Cerebellar cortex (tissue), 1 donor: Measurements from ENCODE around the gene ATP2B2.

Source experiments
- DNase-seq: peaks from one replicate; pipeline ENCODE4 v3.0.0-alpha.2; 2015; ENCODE audit warnings: low spot score

Gene ATP2B2

GRCh38 chr3:10328460-10329071, 176.8 kb downstream of the ATP2B2 start:
- DNase-seq = no peak

GRCh38 chr3:10327592-10327991, 177.8 kb downstream of the ATP2B2 start:
- no peak for DNase-seq

GRCh38 chr3:10322352-10322710, 183.1 kb downstream of the ATP2B2 start:
- DNase-seq = no peak

GRCh38 chr3:10321630-10322351, 183.6 kb downstream of the ATP2B2 start:
- DNase-seq = no peak

- no peak for DNase-seq
Observed at GRCh38 chr3:10320320-10320677, 185.1 kb downstream of the ATP2B2 start.

- DNase-seq = no peak
Observed at GRCh38 chr3:10319804-10320203, 185.6 kb downstream of the ATP2B2 start.

GRCh38 chr3:10319251-10319650, 186.1 kb downstream of the ATP2B2 start:
- DNase-seq = no peak

GRCh38 chr3:10317961-10318350, 187.4 kb downstream of the ATP2B2 start:
- DNase-seq = no peak

- no peak for DNase-seq
Observed at GRCh38 chr3:10317311-10317960, 187.9 kb downstream of the ATP2B2 start.

GRCh38 chr3:10315771-10316344, 189.5 kb downstream of the ATP2B2 start:
- DNase-seq = no peak

GRCh38 chr3:10315101-10315500, 190.3 kb downstream of the ATP2B2 start:
- no peak for DNase-seq

- no peak for DNase-seq
Observed at GRCh38 chr3:10312861-10313260, 192.5 kb downstream of the ATP2B2 start.

- no peak for DNase-seq
Observed at GRCh38 chr3:10312391-10312790, 193.0 kb downstream of the ATP2B2 start.

GRCh38 chr3:10311710-10312109, 193.7 kb downstream of the ATP2B2 start:
- no peak for DNase-seq

- no peak for DNase-seq
Observed at GRCh38 chr3:10310578-10310977, 194.8 kb downstream of the ATP2B2 start.

- DNase-seq = no peak
Observed at GRCh38 chr3:10309736-10310135, 195.7 kb downstream of the ATP2B2 start.

GRCh38 chr3:10308678-10309077, 196.7 kb downstream of the ATP2B2 start:
- no peak for DNase-seq

- DNase-seq = peak; percentile 50
Observed at GRCh38 chr3:10306156-10306555, 199.2 kb downstream of the ATP2B2 start.

GRCh38 chr3:10305331-10305902, 200.0 kb downstream of the ATP2B2 start:
- peak; percentile 61 for DNase-seq

GRCh38 chr3:10304905-10305304, 200.5 kb downstream of the ATP2B2 start:
- no peak for DNase-seq

- DNase-seq = no peak
Observed at GRCh38 chr3:10303785-10304184, 201.6 kb downstream of the ATP2B2 start.

GRCh38 chr3:10303105-10303504, 202.3 kb downstream of the ATP2B2 start:
- no peak for DNase-seq

- DNase-seq = no peak
Observed at GRCh38 chr3:10300087-10300486, 205.3 kb downstream of the ATP2B2 start.
